Measurements from ENCODE around the gene C4orf50.
"Not testable (repeated sequence)": the region's sequence is repeated elsewhere in the genome, so short reads cannot be mapped to it uniquely, and the experiment has no call there.

C4orf50 gene

GRCh38 chr4:5865896-5866599 is 152.2 kb downstream of the C4orf50 start:
- DNase-seq, result no peak

- peak in 20 of 56 donors; percentile 12 to 63 (median 36) for DNase-seq
These were observed 154.6 kb downstream of the C4orf50 start for GRCh38 chr4:5863461-5864113.

- DNase-seq, result peak in 17 of 56 donors; percentile 15 to 47 (median 28)
These were observed 160.0 kb downstream of the C4orf50 start for GRCh38 chr4:5858020-5858769.

- no peak for DNase-seq
These were observed 161.0 kb downstream of the C4orf50 start for GRCh38 chr4:5857199-5857598.

GRCh38 chr4:5856362-5856761 is 161.9 kb downstream of the C4orf50 start:
- DNase-seq, result not testable (repeated sequence)

- no peak for DNase-seq
These were observed 163.3 kb downstream of the C4orf50 start for GRCh38 chr4:5854929-5855328.

GRCh38 chr4:5852523-5853202 is 165.6 kb downstream of the C4orf50 start:
- DNase-seq, result no peak

- DNase-seq, result no peak
These were observed 166.5 kb downstream of the C4orf50 start for GRCh38 chr4:5851637-5852301.
